ENCODE measurements around the gene AKNAD1. TPM values are rescaled to one million over a fixed set of nuclear protein-coding genes. Genes with fewer than 3 reads are reported as not detected.

The AKNAD1 gene
- total and polyA plus RNA-seq, 2 of the 4 experiments (the other 2 are of a cell fraction), result 0.07 to 0.18 TPM

GRCh38 chr1:108897865-108898720, 41.2 kb upstream of the AKNAD1 start:
- ATAC-seq (ENCODE audit: low read depth) (peak; percentile 80), DNase-seq (peak; percentile 79)
- Histone ChIP-seq H3K4ac (ENCODE audit: low read depth, low read length) (no peak overlapping the region), H4K91ac (ENCODE audit: insufficient read depth, low read depth, low read length) (no peak overlapping the region), H3K9me3 (ENCODE audit: control insufficient read depth, insufficient read depth, low read length) (no peaks in the 10 kb centered on the region), H2BK120ac (ENCODE audit: low read depth, low read length) (no peak overlapping the region), H3K23ac (ENCODE audit: low read depth, low read length) (no peak overlapping the region), H2AK5ac (ENCODE audit: low read depth, low read length) (no peak overlapping the region), H4K5ac (ENCODE audit: low read depth, low read length) (no peak overlapping the region), H2AFZ (replicated peaks; ENCODE audit: low read length, poor library complexity) (no peak overlapping the region), H3K18ac (ENCODE audit: low read depth, low read length) (no peak overlapping the region), H2BK15ac (ENCODE audit: low read depth, low read length) (0 out of 3 replicates have a peak overlapping the region, but pooled peaks have one; percentile 11), H3K9ac (ENCODE audit: low read depth, low read length) (no peak overlapping the region), H3K4me3 (ENCODE audit: insufficient read depth, low read depth, low read length) (no peak overlapping the region), H3K27ac (ENCODE audit: insufficient read depth, low read length) (no peak overlapping the region), H3K27me3 (ENCODE audit: control insufficient read depth, insufficient read depth, low read length) (no peaks in the 10 kb centered on the region), H4K20me1 (ENCODE audit: insufficient read depth, low read length) (no peaks in the 10 kb centered on the region; the same call in 1 of the 2 replicates), H3K56ac (ENCODE audit: extremely low read depth, insufficient read depth, low read length) (no peak overlapping the region), H3K9me1 (ENCODE audit: insufficient read depth, low read length) (peaks cover 4% of the 10 kb centered on the region), H3K14ac (replicated peaks; ENCODE audit: low read depth, low read length) (no peak overlapping the region), H2AK9ac (replicated peaks; ENCODE audit: low read depth, low read length, poor library complexity) (no peak overlapping the region), H2BK5ac (ENCODE audit: low read depth, low read length, poor library complexity, severe bottlenecking) (peak overlapping the region; percentile 15), H3K4me1 (ENCODE audit: control insufficient read depth, insufficient read depth, low read length) (peaks cover 4% of the 10 kb centered on the region), H2BK20ac (ENCODE audit: low read depth, low read length) (no peak overlapping the region), H4K8ac (ENCODE audit: low read depth in 2 of 2, low read length in 2 of 2) (0 out of 4 replicates have a peak overlapping the region, but pooled peaks of 1 of the 2 experiments have one; percentile 19), H3K79me1 (ENCODE audit: low read depth in 1 of 2, low read length in 2 of 2) (peaks cover 4 to 21% of the 10 kb centered on the region in 2 experiments; a peak in 2 of 4 replicates), H3K36me3 (ENCODE audit: control insufficient read depth, insufficient read depth, low read length) (no peaks in the 10 kb centered on the region), H3K4me2 (ENCODE audit: low read depth, low read length) (no peak overlapping the region)
- 62% methylated on average over 5 of the region's 8 CpGs; no CpG with 5 or more reads in 1 of the 2 experiments for WGBS, 2 experiments (ENCODE audit: extremely low coverage in 2 of 2, insufficient read length in 1 of 2)
- in situ Hi-C loops (cut with MboI; ENCODE audit: low sequenced_read_pairs), result loop anchor here (10.0 kb wide), 1 partner anchor 203 kb away; the partner anchor contains the start of gene PRPF38B
- BruUV-seq (replicated peaks), result no TSS peak
- ChIA-PET POLR2A (ENCODE audit: unreplicated experiment) (interaction anchor here (0.6 kb wide), 1 partner anchor 151 kb away, joined by 3 read pairs; no protein-coding TSS in a partner anchor), CTCF (interaction anchor here (0.6 to 2.3 kb wide), 6 partner anchors 18 to 145 kb away, joined by 3 to 14 read pairs (median 3); no protein-coding TSS in a partner anchor)
- intact Hi-C loops (cut with micrococcal nuclease), result loop anchor here (1.0 to 2.0 kb wide), 5 partner anchors 17 to 386 kb away; partner anchors contain the start of genes PRPF38B and STXBP3
- dilution Hi-C loops (cut with HindIII; ENCODE audit: low sequenced_read_pairs, unreplicated experiment), result no loop called here
- TF ChIP-seq RFX5 (IDR thresholded peaks at IDR 0.05; ENCODE audit: low read depth, low read length) (no peak), SMC3 (IDR thresholded peaks at IDR 0.05; ENCODE audit: low read depth, low read length) (peak; percentile 66), CTCF (conservative IDR thresholded peaks at IDR 0.05; ENCODE audit: low read depth, low read length) (peak; percentile 87), RAD21 (IDR thresholded peaks at IDR 0.05; ENCODE audit: low read length) (peak; percentile 84)

Measured in IMR-90 (cell line).